Mesendoderm (in vitro differentiated cells): ENCODE results near the gene C10orf62.

Experiments used
- DNase-seq: peaks from one replicate; pipeline ENCODE4 v3.0.0; 2013
- H2AK5ac ChIP-seq: 2 replicates; pipeline ENCODE4 v1.6.1; 2013; ENCODE audit warnings: low read length, inconsistent platforms
- H2BK120ac ChIP-seq: 2 replicates; pipeline ENCODE4 v1.6.1; 2013; ENCODE audit warnings: low read depth, mild to moderate bottlenecking, low read length, moderate library complexity, mixed read lengths
- H2BK15ac ChIP-seq: replicated peaks from 2 replicates; pipeline ENCODE4 v1.6.1; 2013; ENCODE audit warnings: low read depth, mild to moderate bottlenecking, moderate library complexity
- H2BK5ac ChIP-seq: 2 replicates; pipeline ENCODE4 v1.6.1; 2013; ENCODE audit warnings: low read length, inconsistent platforms
- H3K18ac ChIP-seq: 2 replicates; pipeline ENCODE4 v1.6.1; 2013; ENCODE audit warnings: mild to moderate bottlenecking, low read length, mixed read lengths
- H3K23ac ChIP-seq: one replicate; pipeline ENCODE4 v1.6.1; 2013; ENCODE audit warnings: low read length
- H3K27ac ChIP-seq: 2 replicates; pipeline ENCODE4 v1.5.1; 2013; ENCODE audit warnings: low read depth, mild to moderate bottlenecking, inconsistent platforms, low read length, moderate library complexity
- H3K27me3 ChIP-seq: 2 replicates; pipeline ENCODE4 v1.6.1; 2013; ENCODE audit warnings: low read length, control low read depth, mild to moderate bottlenecking, inconsistent platforms; ENCODE audit not compliant: insufficient read depth, poor library complexity
- H3K36me3 ChIP-seq: 2 replicates; pipeline ENCODE4 v1.6.1; 2013; ENCODE audit warnings: low read length, inconsistent platforms; ENCODE audit not compliant: control insufficient read depth, insufficient read depth
- H3K4ac ChIP-seq: one replicate; pipeline ENCODE4 v1.6.1; 2013; ENCODE audit warnings: low read depth, mild to moderate bottlenecking, low read length, moderate library complexity
- H3K4me1 ChIP-seq: 2 replicates; pipeline ENCODE4 v1.6.1; 2013; ENCODE audit warnings: low read depth, low read length, inconsistent platforms; ENCODE audit not compliant: control insufficient read depth
- H3K4me2 ChIP-seq: 2 replicates; pipeline ENCODE4 v1.6.1; 2013; ENCODE audit warnings: low read length
- H3K4me3 ChIP-seq: 2 replicates; pipeline ENCODE4 v1.5.1; 2013; ENCODE audit warnings: mild to moderate bottlenecking, low read length
- H3K56ac ChIP-seq: one replicate; pipeline ENCODE4 v1.6.1; 2013; ENCODE audit warnings: low read length
- H3K79me1 ChIP-seq: 2 replicates; pipeline ENCODE4 v1.6.1; 2013; ENCODE audit warnings: low read length, inconsistent platforms
- H3K79me2 ChIP-seq: 2 replicates; pipeline ENCODE4 v1.6.1; 2013; ENCODE audit warnings: mild to moderate bottlenecking, low read length; ENCODE audit not compliant: control insufficient read depth, insufficient read depth
- H3K9ac ChIP-seq: 2 replicates; pipeline ENCODE4 v1.6.1; 2013; ENCODE audit warnings: low read length, inconsistent platforms
- H4K5ac ChIP-seq: one replicate; pipeline ENCODE4 v1.6.1; 2013; ENCODE audit warnings: low read length
- H4K8ac ChIP-seq: one replicate; pipeline ENCODE4 v1.6.1; 2013; ENCODE audit warnings: low read depth, mild to moderate bottlenecking, control low read depth, low read length, moderate library complexity
- WGBS: extraction: QIAGEN DNeasy Blood & Tissue Kit; methylation state at CpG from one replicate; pipeline ENCODE4 v1.1.7; 2013; ENCODE audit warnings: low lambda C conversion rate, missing lambda C conversion rate; ENCODE audit not compliant: insufficient coverage; ENCODE audit errors: extremely low coverage; 5-methylcytosine and 5-hydroxymethylcytosine counted together

The C10orf62 gene

DNA sequence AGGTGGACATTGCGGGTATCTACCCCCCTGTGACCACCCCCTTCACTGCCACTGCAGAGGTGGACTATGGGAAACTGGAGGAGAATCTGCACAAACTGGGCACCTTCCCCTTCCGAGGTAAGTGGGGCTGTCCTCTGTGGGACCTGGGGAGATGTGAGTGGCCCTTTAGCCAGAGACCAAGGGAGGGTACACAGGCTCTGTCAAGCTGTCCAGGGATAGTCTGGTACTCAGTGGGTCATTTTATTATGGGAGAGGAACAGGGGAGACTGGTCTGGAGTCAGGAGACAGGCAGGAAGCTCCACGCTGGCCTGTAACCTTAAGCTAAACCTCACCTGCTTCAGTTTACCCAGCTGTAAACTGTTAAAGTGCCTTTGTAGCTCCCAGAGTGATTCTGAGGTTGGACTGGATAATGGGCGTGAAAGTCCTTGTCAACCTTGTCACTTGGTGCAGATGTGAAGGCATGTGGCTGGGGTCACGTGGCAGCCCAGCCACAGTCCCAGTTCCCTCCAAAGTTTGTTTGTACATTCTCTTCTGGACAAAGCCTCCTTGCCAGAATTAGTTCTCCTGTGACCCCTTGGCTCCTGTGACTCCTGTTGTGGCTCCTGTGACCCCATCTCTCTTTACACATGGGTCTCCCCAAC is 4.6 kb upstream of the C10orf62 start:
- H3K27me3 ChIP-seq, result no peaks in the 10 kb centered on the region
- H3K23ac ChIP-seq, result no peak overlapping the region
- no peak overlapping the region for H2BK120ac ChIP-seq
- H4K5ac ChIP-seq, result no peak overlapping the region
- no peaks in the 10 kb centered on the region for H3K79me2 ChIP-seq
- no peaks in the 10 kb centered on the region for H3K36me3 ChIP-seq
- no peak overlapping the region for H3K18ac ChIP-seq
- no peak overlapping the region for H3K56ac ChIP-seq
- no peak overlapping the region for H3K4me3 ChIP-seq
- H4K8ac ChIP-seq, result no peak overlapping the region
- no peaks in the 10 kb centered on the region for H3K4me1 ChIP-seq
- no peak overlapping the region for H3K4ac ChIP-seq
- H2BK5ac ChIP-seq, result no peak overlapping the region
- H2BK15ac ChIP-seq, result no peak overlapping the region
- no peak overlapping the region for H2AK5ac ChIP-seq
- H3K79me1 ChIP-seq, result no peaks in the 10 kb centered on the region
- no peak overlapping the region for H3K4me2 ChIP-seq
- no peak for DNase-seq
- WGBS, result no CpG with 5 or more reads among the region's 5 CpGs
- H3K9ac ChIP-seq, result no peak overlapping the region
- H3K27ac ChIP-seq, result no peak overlapping the region

DNA sequence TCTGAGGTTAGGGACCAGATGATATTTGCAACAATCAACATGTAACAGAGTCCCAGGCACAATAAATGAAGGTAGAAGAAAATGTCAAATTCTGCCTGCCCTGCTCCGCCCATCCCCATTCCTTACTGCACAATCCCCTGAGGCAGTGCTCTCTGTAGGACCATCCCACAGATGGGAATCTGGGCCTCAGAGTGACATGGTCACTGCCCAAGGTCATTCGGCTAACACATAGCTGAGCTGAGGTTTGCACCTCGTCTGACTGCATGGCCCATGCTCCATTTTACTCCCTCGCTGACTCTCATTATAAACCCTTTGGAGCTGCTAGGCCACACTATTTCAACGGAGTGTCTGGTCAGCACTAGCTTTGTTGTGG is 4.1 kb upstream of the C10orf62 start:
- H2BK15ac ChIP-seq, result no peak overlapping the region
- H4K8ac ChIP-seq, result no peak overlapping the region
- H2BK5ac ChIP-seq, result no peak overlapping the region
- H3K56ac ChIP-seq, result no peak overlapping the region
- H3K27ac ChIP-seq, result no peak overlapping the region
- H3K23ac ChIP-seq, result no peak overlapping the region
- no peak overlapping the region for H3K4me3 ChIP-seq
- H3K4me2 ChIP-seq, result no peak overlapping the region
- no peaks in the 10 kb centered on the region for H3K4me1 ChIP-seq
- WGBS, result no CpG with 5 or more reads among the region's 5 CpGs
- H4K5ac ChIP-seq, result no peak overlapping the region
- H3K9ac ChIP-seq, result no peak overlapping the region
- no peak overlapping the region for H2BK120ac ChIP-seq
- no peak overlapping the region for H3K18ac ChIP-seq
- no peaks in the 10 kb centered on the region for H3K27me3 ChIP-seq
- H2AK5ac ChIP-seq, result no peak overlapping the region
- no peaks in the 10 kb centered on the region for H3K79me2 ChIP-seq
- no peaks in the 10 kb centered on the region for H3K36me3 ChIP-seq
- H3K79me1 ChIP-seq, result no peaks in the 10 kb centered on the region
- no peak overlapping the region for H3K4ac ChIP-seq
- DNase-seq, result no peak

DNA sequence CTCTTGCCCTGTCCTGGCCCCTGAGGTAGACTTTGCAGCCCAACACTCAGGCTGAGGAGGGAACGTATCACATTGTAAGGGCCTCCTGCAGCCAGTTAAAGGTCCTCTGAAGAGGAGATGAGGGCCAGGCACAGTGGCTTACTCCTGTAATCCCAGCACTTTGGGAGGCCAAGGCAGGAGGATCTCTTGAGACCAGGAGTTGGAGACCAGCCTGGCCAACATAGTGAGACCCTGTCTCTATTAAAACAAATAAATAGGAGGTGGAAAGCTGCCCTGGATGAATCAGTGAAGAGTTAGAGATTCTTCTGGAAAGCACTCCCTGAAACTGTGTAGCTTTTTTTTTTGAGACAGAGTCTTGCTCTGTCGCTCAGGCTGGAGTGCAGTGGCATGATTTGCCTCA is 2.3 kb upstream of the C10orf62 start:
- no peak overlapping the region for H2AK5ac ChIP-seq
- H4K8ac ChIP-seq, result no peak overlapping the region
- H3K4me2 ChIP-seq, result no peak overlapping the region
- no peak overlapping the region for H3K4me3 ChIP-seq
- H3K4me1 ChIP-seq, result no peaks in the 10 kb centered on the region
- no peak overlapping the region for H4K5ac ChIP-seq
- no peak overlapping the region for H3K18ac ChIP-seq
- H3K79me2 ChIP-seq, result no peaks in the 10 kb centered on the region
- H3K27me3 ChIP-seq, result no peaks in the 10 kb centered on the region
- H2BK120ac ChIP-seq, result no peak overlapping the region
- no peak overlapping the region for H3K23ac ChIP-seq
- no peaks in the 10 kb centered on the region for H3K36me3 ChIP-seq
- H2BK5ac ChIP-seq, result no peak overlapping the region
- no peak overlapping the region for H3K27ac ChIP-seq
- H3K9ac ChIP-seq, result no peak overlapping the region
- no peak overlapping the region for H2BK15ac ChIP-seq
- H3K4ac ChIP-seq, result no peak overlapping the region
- no CpG with 5 or more reads among the region's 2 CpGs for WGBS
- no peak for DNase-seq
- no peaks in the 10 kb centered on the region for H3K79me1 ChIP-seq
- H3K56ac ChIP-seq, result no peak overlapping the region

DNA sequence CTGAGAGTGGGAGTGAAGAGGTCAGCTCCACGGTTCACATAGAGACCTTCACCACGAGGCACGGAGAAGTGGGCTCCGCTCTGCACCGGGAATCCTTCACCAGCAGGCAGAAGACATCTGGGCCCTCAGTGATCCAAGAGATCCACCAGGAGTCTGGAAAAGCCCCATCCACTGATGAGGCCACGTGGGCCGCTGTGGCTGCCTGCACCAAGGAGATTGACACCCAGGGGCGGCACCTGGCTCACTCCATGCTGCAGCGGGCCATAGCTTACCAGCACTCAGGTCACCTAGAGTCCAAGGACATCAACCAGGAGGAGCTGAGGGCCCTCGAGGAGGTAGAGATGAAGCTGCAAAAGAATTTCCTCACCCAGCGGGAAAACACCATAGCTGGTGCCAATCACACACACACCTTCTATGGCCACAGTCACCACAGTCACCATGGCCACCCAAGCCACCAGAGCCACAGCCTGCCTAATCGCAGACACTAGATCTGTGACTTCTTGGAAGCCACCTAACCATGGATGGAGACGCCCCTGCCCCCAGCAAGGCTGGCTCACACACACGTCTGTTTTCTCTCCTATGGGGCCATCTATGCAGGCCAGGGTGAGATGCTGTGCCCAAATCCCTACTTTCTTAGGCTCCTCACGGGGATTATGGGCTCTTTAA is 694 bp downstream of the C10orf62 start:
- no peak overlapping the region for H4K5ac ChIP-seq
- no peak overlapping the region for H3K4me3 ChIP-seq
- no peak overlapping the region for H4K8ac ChIP-seq
- H2BK15ac ChIP-seq, result no peak overlapping the region
- no peaks in the 10 kb centered on the region for H3K36me3 ChIP-seq
- H2BK120ac ChIP-seq, result no peak overlapping the region
- no peak overlapping the region for H2AK5ac ChIP-seq
- H3K79me2 ChIP-seq, result no peaks in the 10 kb centered on the region
- H3K27ac ChIP-seq, result no peak overlapping the region
- no peaks in the 10 kb centered on the region for H3K79me1 ChIP-seq
- H3K4ac ChIP-seq, result no peak overlapping the region
- no peak overlapping the region for H3K9ac ChIP-seq
- H3K4me1 ChIP-seq, result no peaks in the 10 kb centered on the region
- WGBS, result no CpG with 5 or more reads among the region's 15 CpGs
- no peak overlapping the region for H3K23ac ChIP-seq
- DNase-seq, result no peak
- H3K18ac ChIP-seq, result no peak overlapping the region
- H2BK5ac ChIP-seq, result no peak overlapping the region
- H3K56ac ChIP-seq, result no peak overlapping the region
- no peaks in the 10 kb centered on the region for H3K27me3 ChIP-seq
- no peak overlapping the region for H3K4me2 ChIP-seq

DNA sequence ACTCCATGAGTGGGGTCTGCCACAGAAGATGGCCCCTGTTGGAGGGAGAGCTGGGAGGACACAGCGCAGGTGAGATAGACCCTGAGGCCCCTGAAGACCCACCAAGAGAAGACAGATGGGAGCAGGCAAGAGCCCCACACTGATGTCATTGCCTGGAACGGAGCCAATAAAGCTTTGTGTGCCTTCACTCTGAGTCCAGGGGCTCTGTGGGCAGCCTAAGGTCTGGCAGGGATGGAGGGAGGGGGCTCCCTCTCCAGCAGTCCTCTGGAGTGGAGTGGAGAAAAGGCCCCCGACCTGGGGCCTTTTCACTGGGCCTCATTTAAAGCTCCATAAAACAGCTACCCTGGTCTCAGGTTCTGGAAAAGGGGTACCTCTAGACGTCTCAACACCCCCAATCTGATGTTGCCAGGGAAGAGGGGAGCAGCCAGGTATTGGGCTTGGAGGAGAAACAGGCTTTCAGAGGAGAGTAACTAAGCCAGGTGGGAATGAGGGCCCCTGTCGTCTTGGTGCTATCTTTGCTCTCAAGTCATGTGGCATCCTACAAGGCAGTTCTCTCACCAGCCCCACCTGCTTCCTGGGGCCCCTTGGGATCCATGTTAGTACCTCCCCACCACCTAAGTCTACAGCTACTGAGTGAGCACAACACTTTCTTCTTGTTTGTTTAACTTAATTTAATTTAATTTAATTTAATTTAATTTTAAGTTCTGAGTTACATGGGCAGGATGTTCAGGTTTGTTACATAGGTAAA is 1.4 kb downstream of the C10orf62 start:
- Histone ChIP-seq H2BK5ac (no peak overlapping the region), H3K4ac (no peak overlapping the region), H3K4me2 (no peak overlapping the region), H3K4me3 (no peak overlapping the region), H3K23ac (no peak overlapping the region), H3K79me1 (no peaks in the 10 kb centered on the region), H3K27ac (no peak overlapping the region), H3K56ac (no peak overlapping the region), H3K4me1 (no peaks in the 10 kb centered on the region), H4K5ac (no peak overlapping the region), H3K79me2 (no peaks in the 10 kb centered on the region), H2BK120ac (no peak overlapping the region), H4K8ac (no peak overlapping the region), H2BK15ac (no peak overlapping the region), H3K27me3 (no peaks in the 10 kb centered on the region), H2AK5ac (no peak overlapping the region), H3K36me3 (no peaks in the 10 kb centered on the region), H3K18ac (no peak overlapping the region), H3K9ac (no peak overlapping the region)
- no CpG with 5 or more reads among the region's 5 CpGs for WGBS
- DNase-seq, result no peak
